Thyroid gland (tissue), 4 donors: ENCODE data around the gene ALPI. TPM values are rescaled to one million over a fixed set of nuclear protein-coding genes. Genes with fewer than 3 reads are reported as not detected.
"Not testable (repeated sequence)": the region's sequence is repeated elsewhere in the genome, so short reads cannot be mapped to it uniquely, and the experiment has no call there.

Experiments
- DNase-seq, 2 donors: peaks; one replicate each; pipeline ENCODE4 v3.0.0-alpha.2; 2019
- H3K27ac ChIP-seq, 3 donors: fragments of 200-600 bp; sonication (generic); 1 replicate in 2 of 3; 2 replicates in 1 of 3; pipeline ENCODE4 v1.5.1; 2016 to 2019; ENCODE audit warnings: mild to moderate bottlenecking in 1 of 3, moderate library complexity in 1 of 3
- H3K27me3 ChIP-seq: fragments of 200-600 bp; sonication (generic); one replicate; pipeline ENCODE4 v1.5.1; 2019
- H3K36me3 ChIP-seq, 2 donors: fragments of 200-600 bp; sonication (generic); one replicate each; pipeline ENCODE4 v1.5.1; 2016 to 2019
- H3K4me1 ChIP-seq, 2 donors: fragments of 200-600 bp; sonication (generic); one replicate each; pipeline ENCODE4 v1.5.1; 2017 to 2019
- H3K4me3 ChIP-seq, 3 donors: fragments of 200-600 bp; sonication (generic); replicated peaks in 1 of 3; 1 replicate in 2 of 3; 2 replicates in 1 of 3; pipeline ENCODE4 v1.5.1; 2016; ENCODE audit warnings: mild to moderate bottlenecking in 1 of 3
- H3K9me3 ChIP-seq: fragments of 200-600 bp; sonication (generic); one replicate; pipeline ENCODE4 v1.5.1; 2017
- POLR2A ChIP-seq, 2 donors: fragments of 450-650 bp; IDR thresholded peaks; one replicate each; pipeline ENCODE4 v1.6.1; 2017; ENCODE audit warnings: antibody characterized with exemption in 2 of 2, mild to moderate bottlenecking in 2 of 2, moderate library complexity in 1 of 2
- WGBS, 2 donors: methylation state at CpG; one replicate each; pipeline ENCODE4 v1.1.5; 2017; 5-methylcytosine and 5-hydroxymethylcytosine counted together
- intact Hi-C: fragments of 100-400 bp; cut with DNase I; formaldehyde crosslinking; loops from one replicate; pipeline ENCODE4 v1.15.1; 2023
- total RNA-seq, 4 donors: library from RNA; depleted of rRNA; stranded (reverse); fragments of >200 nt; gene quantifications; one replicate each; pipeline ENCODE4 v1.2.3, GENCODE V29; 2016
- TF ChIP-seq, protein P1 (sequence below), 6 experiments: fragments of 200-600 bp in 3 of 6; fragments of 450-650 bp in 3 of 6; sonication (generic) in 3 of 6; IDR thresholded peaks; one replicate each; pipeline ENCODE4 v1.5.1; 2016 to 2019; ENCODE audit warnings: antibody characterized with exemption in 6 of 6, mild to moderate bottlenecking in 2 of 6, inconsistent platforms in 1 of 6, moderate library complexity in 1 of 6

ALPI gene
- total RNA-seq, 4 donors from 2014 or later: not detected

DNA sequence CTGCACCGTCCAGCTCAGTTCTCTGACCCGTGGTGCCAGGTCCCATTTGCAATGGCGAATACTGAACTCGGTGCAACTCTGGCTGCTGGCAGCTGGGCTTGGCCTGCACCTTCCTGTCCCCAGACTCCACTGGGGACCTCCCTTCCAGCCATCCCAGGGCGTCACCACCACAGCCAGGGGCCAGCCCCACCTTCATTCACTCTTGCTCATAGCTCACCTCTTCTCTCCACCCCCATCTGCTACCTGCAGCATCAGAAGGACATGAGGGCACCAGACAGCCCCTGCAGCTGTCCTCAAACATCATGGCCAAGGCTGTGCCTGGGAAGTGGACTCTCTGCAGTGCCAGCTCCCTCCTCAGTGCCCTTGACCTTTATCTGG lies 16.2 kb upstream of the ALPI start:
- TF ChIP-seq, protein P1, sequence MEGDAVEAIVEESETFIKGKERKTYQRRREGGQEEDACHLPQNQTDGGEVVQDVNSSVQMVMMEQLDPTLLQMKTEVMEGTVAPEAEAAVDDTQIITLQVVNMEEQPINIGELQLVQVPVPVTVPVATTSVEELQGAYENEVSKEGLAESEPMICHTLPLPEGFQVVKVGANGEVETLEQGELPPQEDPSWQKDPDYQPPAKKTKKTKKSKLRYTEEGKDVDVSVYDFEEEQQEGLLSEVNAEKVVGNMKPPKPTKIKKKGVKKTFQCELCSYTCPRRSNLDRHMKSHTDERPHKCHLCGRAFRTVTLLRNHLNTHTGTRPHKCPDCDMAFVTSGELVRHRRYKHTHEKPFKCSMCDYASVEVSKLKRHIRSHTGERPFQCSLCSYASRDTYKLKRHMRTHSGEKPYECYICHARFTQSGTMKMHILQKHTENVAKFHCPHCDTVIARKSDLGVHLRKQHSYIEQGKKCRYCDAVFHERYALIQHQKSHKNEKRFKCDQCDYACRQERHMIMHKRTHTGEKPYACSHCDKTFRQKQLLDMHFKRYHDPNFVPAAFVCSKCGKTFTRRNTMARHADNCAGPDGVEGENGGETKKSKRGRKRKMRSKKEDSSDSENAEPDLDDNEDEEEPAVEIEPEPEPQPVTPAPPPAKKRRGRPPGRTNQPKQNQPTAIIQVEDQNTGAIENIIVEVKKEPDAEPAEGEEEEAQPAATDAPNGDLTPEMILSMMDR (IDR thresholded peaks at IDR 0.05): peak in 1 of 6 experiments; percentile 36
- TF ChIP-seq POLR2A (IDR thresholded peaks at IDR 0.05): no peak
- H3K4me3 ChIP-seq: no peak overlapping the region
- intact Hi-C loops: loop anchor here (5.0 kb wide), 2 partner anchors 532 to 582 kb away; no protein-coding TSS in a partner anchor
- WGBS, 2 donors: 86% methylated on average over 1 of the region's 5 CpGs; no CpG with 5 or more reads in 1 of the 2 donors
- no peak overlapping the region for H3K27ac ChIP-seq
- no peaks in the 10 kb centered on the region for H3K9me3 ChIP-seq
- H3K27me3 ChIP-seq: no peaks in the 10 kb centered on the region
- no peaks in the 10 kb centered on the region for H3K36me3 ChIP-seq
- H3K4me1 ChIP-seq: peaks cover 0 to under 1% of the 10 kb centered on the region in 2 donors
- DNase-seq: no peak

DNA sequence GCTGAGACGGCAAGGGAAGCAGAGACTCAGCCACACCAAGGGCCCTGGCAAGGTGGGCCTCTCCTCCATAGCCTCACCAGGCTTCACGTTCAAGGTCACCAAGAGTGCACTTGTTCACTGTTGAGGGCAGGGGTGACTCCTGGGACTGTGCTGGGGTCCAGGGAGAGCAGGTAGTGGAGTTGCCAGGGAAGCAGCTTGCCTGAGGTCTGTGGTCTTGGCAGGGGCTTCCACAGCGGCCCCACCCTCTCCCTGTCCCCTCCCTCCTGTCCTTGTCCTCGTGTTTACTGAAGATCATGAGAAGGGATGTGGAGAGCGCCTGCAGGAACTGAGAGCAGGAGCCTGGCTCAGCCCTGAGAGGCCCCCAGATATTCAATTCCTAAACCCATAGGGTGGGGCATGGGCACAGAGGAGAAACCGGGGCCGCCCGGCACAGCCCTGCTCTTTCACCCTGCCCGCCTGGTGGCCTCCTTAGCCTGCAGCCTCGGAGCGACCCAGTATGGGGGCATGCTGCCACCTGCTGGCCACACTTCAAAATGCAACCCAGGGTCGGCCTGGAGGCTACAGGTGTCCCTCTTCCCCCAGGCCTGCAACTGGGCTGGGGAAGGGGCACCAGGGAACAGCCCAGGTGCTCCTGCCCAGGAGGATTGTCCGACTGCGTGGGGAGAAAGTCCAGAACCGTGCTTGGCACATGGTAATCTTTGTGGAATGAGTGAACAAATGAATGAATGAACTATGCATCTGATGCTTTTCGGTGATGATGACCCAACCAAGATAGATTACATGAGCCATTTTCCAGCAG lies 15.5 kb upstream of the ALPI start:
- not testable (repeated sequence) for H3K4me1 ChIP-seq, H3K9me3 ChIP-seq, H3K27me3 ChIP-seq, H3K36me3 ChIP-seq, H3K27ac ChIP-seq, H3K4me3 ChIP-seq
- DNase-seq: peak; percentile 84 to 86
- TF ChIP-seq, protein P1 (IDR thresholded peaks at IDR 0.05): peak; percentile 68 to 97 (median 92)
- intact Hi-C loops: loop anchor here (5.0 kb wide), 1 partner anchor 533 kb away; no protein-coding TSS in a partner anchor
- 16 to 27% methylated on average over 7 to 13 of the region's 16 CpGs for WGBS, 2 donors

DNA sequence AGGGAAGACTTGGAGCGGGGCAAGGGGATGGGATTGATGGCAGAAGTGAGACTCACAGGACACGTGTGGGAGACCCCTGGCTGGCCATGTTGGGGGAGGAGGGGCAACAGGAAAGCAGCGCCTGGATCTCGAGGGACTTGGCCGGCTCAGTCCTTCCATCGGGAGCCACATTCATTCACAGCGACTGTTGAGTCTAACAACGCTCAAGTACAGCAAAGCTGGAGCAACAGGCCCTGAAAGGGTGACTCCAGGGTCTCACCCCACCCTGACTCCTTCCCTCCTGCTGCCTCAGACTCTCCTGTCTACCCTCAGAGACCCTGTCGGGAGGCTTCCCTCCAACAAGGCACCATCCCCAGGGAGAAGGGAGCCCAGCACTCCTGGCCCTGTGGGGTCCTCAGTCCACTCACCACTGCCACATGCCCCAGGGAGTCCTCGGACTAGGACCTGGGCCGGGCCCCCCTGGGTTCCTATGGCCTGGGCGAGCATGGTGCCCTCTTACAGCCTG lies 14.8 kb upstream of the ALPI start:
- Histone ChIP-seq H3K27me3 (no peaks in the 10 kb centered on the region), H3K4me1 (no peaks in the 10 kb centered on the region), H3K9me3 (no peaks in the 10 kb centered on the region), H3K27ac (no peak overlapping the region), H3K36me3 (no peaks in the 10 kb centered on the region), H3K4me3 (no peak overlapping the region)
- 70 to 82% methylated on average over 9 to 10 of the region's 12 CpGs for WGBS, 2 donors
- TF ChIP-seq, protein P1 (IDR thresholded peaks at IDR 0.05): no peak
- no peak for TF ChIP-seq POLR2A (IDR thresholded peaks at IDR 0.05)
- DNase-seq: no peak
- intact Hi-C loops: loop anchor here (5.0 kb wide), 1 partner anchor 534 kb away; no protein-coding TSS in a partner anchor

DNA sequence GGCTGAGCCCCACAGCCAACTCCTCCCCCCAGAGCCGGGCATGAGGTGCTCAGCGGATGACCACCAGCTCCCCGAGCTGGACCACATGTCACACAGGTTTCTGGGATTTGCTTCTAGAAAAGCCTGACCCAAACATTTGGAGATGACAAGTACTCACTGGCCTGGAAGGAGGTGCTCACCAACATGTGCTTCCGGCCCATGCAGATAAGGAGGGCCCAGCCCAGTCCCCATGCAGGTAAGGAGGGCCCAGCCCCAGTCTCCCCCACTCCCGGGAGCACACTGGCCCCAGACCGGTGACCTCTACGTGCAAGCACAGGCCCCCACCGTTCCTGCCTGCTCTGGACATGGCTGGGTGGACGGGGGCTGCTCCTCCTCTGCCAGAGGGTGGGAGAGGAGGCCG lies 14.0 kb upstream of the ALPI start:
- intact Hi-C loops: loop anchor here (5.0 kb wide), 1 partner anchor 535 kb away; no protein-coding TSS in a partner anchor
- not testable (repeated sequence) for H3K27me3 ChIP-seq, H3K9me3 ChIP-seq, H3K4me3 ChIP-seq, H3K36me3 ChIP-seq, H3K27ac ChIP-seq, DNase-seq, H3K4me1 ChIP-seq
- WGBS, 2 donors: 74 to 100% methylated on average over 1 to 4 of the region's 10 CpGs

DNA sequence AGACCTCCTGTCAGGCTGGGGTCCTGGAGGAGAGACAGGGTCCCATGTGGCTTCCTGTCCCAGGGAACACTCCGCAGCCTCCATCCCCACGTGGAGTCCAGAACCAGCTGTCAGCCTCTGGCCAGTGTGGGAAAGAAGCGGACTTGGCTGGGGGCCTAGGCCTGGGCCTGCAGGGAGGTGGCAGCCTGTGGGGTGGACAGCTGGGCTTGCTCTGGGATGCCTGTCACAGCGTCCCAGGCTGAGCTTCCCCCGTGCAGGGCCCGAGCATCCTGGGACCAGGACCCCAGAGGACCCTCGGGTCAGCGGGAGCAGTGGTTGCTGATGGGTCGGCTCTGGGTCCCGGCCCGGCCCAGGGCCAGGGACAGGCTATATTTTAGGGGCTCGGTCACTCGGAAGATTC lies 13.5 kb upstream of the ALPI start:
- not testable (repeated sequence) for H3K27ac ChIP-seq, H3K36me3 ChIP-seq, H3K27me3 ChIP-seq, H3K4me1 ChIP-seq, H3K9me3 ChIP-seq, H3K4me3 ChIP-seq, DNase-seq
- intact Hi-C loops: loop anchor here (5.0 kb wide), 1 partner anchor 535 kb away; no protein-coding TSS in a partner anchor
- 81% methylated on average over 7 of the region's 13 CpGs; no CpG with 5 or more reads in 1 of the 2 donors for WGBS, 2 donors

DNA sequence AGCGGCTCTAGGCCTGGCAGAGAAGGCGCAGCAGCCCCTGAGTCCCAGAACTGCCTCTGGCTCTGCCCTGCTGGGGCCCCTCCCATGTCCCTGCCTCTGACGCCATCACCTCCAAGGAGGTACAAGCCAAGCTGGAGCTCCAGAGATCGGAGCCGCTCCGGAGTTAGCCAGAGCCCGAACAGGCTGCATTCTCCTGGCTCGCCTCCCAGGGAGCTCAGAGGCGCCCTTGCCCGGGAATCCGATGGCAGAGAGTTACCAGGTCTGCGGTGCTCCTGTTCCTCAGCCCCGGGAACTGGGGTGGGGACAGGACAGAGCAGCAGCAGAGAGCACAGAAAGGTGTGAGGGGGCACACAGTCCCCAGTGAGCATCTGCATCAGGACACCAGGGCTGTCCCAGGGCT lies 12.9 kb upstream of the ALPI start:
- H3K27ac ChIP-seq, H3K9me3 ChIP-seq, H3K4me1 ChIP-seq, H3K27me3 ChIP-seq, H3K36me3 ChIP-seq, H3K4me3 ChIP-seq: not testable (repeated sequence)
- peak in 1 of 2 donors; percentile 49 for DNase-seq
- WGBS, 2 donors: 67 to 86% methylated on average over 3 to 4 of the region's 13 CpGs
- intact Hi-C loops: loop anchor here (5.0 kb wide), 1 partner anchor 536 kb away; no protein-coding TSS in a partner anchor

DNA sequence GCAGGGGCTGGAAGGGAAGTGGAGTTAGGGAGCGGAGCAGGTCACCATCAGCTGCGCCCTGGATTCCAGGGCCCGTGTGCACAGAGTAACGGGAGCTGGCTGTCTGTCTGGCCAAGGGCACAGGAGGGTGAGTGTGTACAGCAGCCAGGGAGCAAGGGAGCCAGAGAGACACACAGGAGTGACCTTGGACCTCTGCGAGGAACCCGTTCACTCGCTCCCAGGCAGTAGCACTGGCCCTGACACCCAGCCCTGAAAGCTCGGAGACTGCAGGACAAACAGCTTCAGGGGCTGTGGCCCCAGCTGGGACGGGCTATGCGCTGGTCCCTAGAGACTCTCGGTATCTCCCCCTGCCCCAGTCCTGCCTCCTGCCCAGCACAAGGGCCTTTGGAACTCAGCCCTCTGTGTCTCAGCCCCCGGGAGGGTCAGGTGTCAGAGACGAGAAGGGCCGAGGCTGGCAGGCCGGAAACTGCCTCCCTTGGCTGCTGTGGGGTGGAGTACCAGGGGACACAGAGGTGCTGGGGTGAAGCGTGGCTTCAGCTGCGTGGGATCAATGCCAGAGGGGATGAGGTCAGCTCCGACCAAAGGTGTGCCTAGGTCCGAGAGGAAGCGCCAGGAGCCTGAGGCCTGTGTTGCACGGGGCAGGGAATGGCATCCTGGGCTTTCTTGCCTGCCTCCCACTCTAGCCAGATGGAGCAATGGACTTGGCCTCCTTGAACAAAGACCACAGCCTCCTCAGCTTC lies 12.1 kb upstream of the ALPI start:
- not testable (repeated sequence) for H3K9me3 ChIP-seq, H3K27me3 ChIP-seq, DNase-seq, H3K36me3 ChIP-seq, H3K4me3 ChIP-seq, H3K27ac ChIP-seq, H3K4me1 ChIP-seq
- intact Hi-C loops: loop anchor here (5.0 kb wide), 1 partner anchor 537 kb away; no protein-coding TSS in a partner anchor
- 67 to 82% methylated on average over 6 to 7 of the region's 21 CpGs for WGBS, 2 donors
